ENCODE results near the gene COL6A5. TPM values are rescaled to one million over a fixed set of nuclear protein-coding genes. Genes with fewer than 3 reads are reported as not detected.
"Not testable (repeated sequence)": the region's sequence is repeated elsewhere in the genome, so short reads cannot be mapped to it uniquely, and the experiment has no call there.

Gene COL6A5
- total RNA-seq, 1 experiment from 2014 or later: not detected

- H3K9me3 Mint-ChIP-seq (ENCODE audit: low read depth, unreplicated experiment): peaks cover 2% of the 10 kb centered on the region
- CTCF ChIA-PET: no interaction called here
- no peak for DNase-seq
- H3K27ac Mint-ChIP-seq (ENCODE audit: unreplicated experiment): no peak overlapping the region
- intact Hi-C loops (cut with micrococcal nuclease; ENCODE audit: unreplicated experiment): no loop called here
- no peaks in the 10 kb centered on the region for H3K36me3 Mint-ChIP-seq (ENCODE audit: insufficient read depth, unreplicated experiment)
- peaks cover 7% of the 10 kb centered on the region for H3K4me1 Mint-ChIP-seq (ENCODE audit: low read depth, unreplicated experiment)
- TF ChIP-seq CTCF (IDR thresholded peaks at IDR 0.05; ENCODE audit: unreplicated experiment): no peak
- BruUV-seq (replicated peaks): no TSS peak
- peaks cover 35% of the 10 kb centered on the region for H3K27me3 Mint-ChIP-seq (ENCODE audit: unreplicated experiment)
- H3K4me3 Mint-ChIP-seq (ENCODE audit: low read depth, unreplicated experiment): no peak overlapping the region
Observed at GRCh38 chr3:130395331-130395730, 49.9 kb downstream of the COL6A5 start.

GRCh38 chr3:130395916-130396315, 50.4 kb downstream of the COL6A5 start:
- DNase-seq: peak; percentile 25
- no peak overlapping the region for H3K4me3 Mint-ChIP-seq (ENCODE audit: low read depth, unreplicated experiment)
- peaks cover 2% of the 10 kb centered on the region for H3K9me3 Mint-ChIP-seq (ENCODE audit: low read depth, unreplicated experiment)
- no peak for TF ChIP-seq CTCF (IDR thresholded peaks at IDR 0.05; ENCODE audit: unreplicated experiment)
- intact Hi-C loops (cut with micrococcal nuclease; ENCODE audit: unreplicated experiment): no loop called here
- H3K27ac Mint-ChIP-seq (ENCODE audit: unreplicated experiment): no peak overlapping the region
- H3K27me3 Mint-ChIP-seq (ENCODE audit: unreplicated experiment): peaks cover 41% of the 10 kb centered on the region
- no TSS peak for BruUV-seq (replicated peaks)
- H3K4me1 Mint-ChIP-seq (ENCODE audit: low read depth, unreplicated experiment): peaks cover 7% of the 10 kb centered on the region
- CTCF ChIA-PET: interaction anchor here (1.1 kb wide), 1 partner anchor 9 kb away, joined by 4 read pairs; no protein-coding TSS in a partner anchor
- no peaks in the 10 kb centered on the region for H3K36me3 Mint-ChIP-seq (ENCODE audit: insufficient read depth, unreplicated experiment)

GRCh38 chr3:130404401-130404800, 58.9 kb downstream of the COL6A5 start:
- H3K27me3 Mint-ChIP-seq (ENCODE audit: unreplicated experiment): peaks cover 37% of the 10 kb centered on the region
- CTCF ChIA-PET: interaction anchor here (0.8 kb wide), 1 partner anchor 8 kb away, joined by 4 read pairs; no protein-coding TSS in a partner anchor
- H3K9me3 Mint-ChIP-seq (ENCODE audit: low read depth, unreplicated experiment): peaks cover 2% of the 10 kb centered on the region
- TF ChIP-seq CTCF (IDR thresholded peaks at IDR 0.05; ENCODE audit: unreplicated experiment): no peak
- peaks cover 23% of the 10 kb centered on the region for H3K4me1 Mint-ChIP-seq (ENCODE audit: low read depth, unreplicated experiment)
- H3K27ac Mint-ChIP-seq (ENCODE audit: unreplicated experiment): no peak overlapping the region
- BruUV-seq (replicated peaks): no TSS peak
- no peak for DNase-seq
- intact Hi-C loops (cut with micrococcal nuclease; ENCODE audit: unreplicated experiment): no loop called here
- peaks cover 8% of the 10 kb centered on the region for H3K36me3 Mint-ChIP-seq (ENCODE audit: insufficient read depth, unreplicated experiment)
- H3K4me3 Mint-ChIP-seq (ENCODE audit: low read depth, unreplicated experiment): no peak overlapping the region

GRCh38 chr3:130405956-130406355, 60.5 kb downstream of the COL6A5 start:
- TF ChIP-seq CTCF (IDR thresholded peaks at IDR 0.05; ENCODE audit: unreplicated experiment): no peak
- Mint-ChIP-seq H3K27ac (ENCODE audit: unreplicated experiment) (no peak overlapping the region), H3K4me1 (ENCODE audit: low read depth, unreplicated experiment) (peaks cover 23% of the 10 kb centered on the region), H3K9me3 (ENCODE audit: low read depth, unreplicated experiment) (no peaks in the 10 kb centered on the region), H3K27me3 (ENCODE audit: unreplicated experiment) (peaks cover 22% of the 10 kb centered on the region), H3K36me3 (ENCODE audit: insufficient read depth, unreplicated experiment) (peaks cover 8% of the 10 kb centered on the region), H3K4me3 (ENCODE audit: low read depth, unreplicated experiment) (no peak overlapping the region)
- CTCF ChIA-PET: no interaction called here
- DNase-seq: no peak
- no TSS peak for BruUV-seq (replicated peaks)
- intact Hi-C loops (cut with micrococcal nuclease; ENCODE audit: unreplicated experiment): no loop called here

GRCh38 chr3:130408253-130408652, 62.8 kb downstream of the COL6A5 start:
- Mint-ChIP-seq H3K4me3 (ENCODE audit: low read depth, unreplicated experiment) (peak overlapping the region; percentile 5), H3K27ac (ENCODE audit: unreplicated experiment) (peak overlapping the region; percentile 14), H3K4me1 (ENCODE audit: low read depth, unreplicated experiment) (peaks cover 23% of the 10 kb centered on the region), H3K27me3 (ENCODE audit: unreplicated experiment) (peaks cover 22% of the 10 kb centered on the region)
- BruUV-seq (replicated peaks); H3K9me3 Mint-ChIP-seq (ENCODE audit: low read depth, unreplicated experiment); intact Hi-C loops (cut with micrococcal nuclease; ENCODE audit: unreplicated experiment); H3K36me3 Mint-ChIP-seq (ENCODE audit: insufficient read depth, unreplicated experiment): not testable (repeated sequence)
- DNase-seq: peak; percentile 63
- CTCF ChIA-PET: interaction anchor here (1.6 kb wide), 1 partner anchor 11 kb away, joined by 3 read pairs; no protein-coding TSS in a partner anchor
